Keratinocyte (primary cell): ENCODE measurements around the gene ARFGEF3.

Experiments used
- EZH2 ChIP-seq: IDR thresholded peaks from one replicate; pipeline ENCODE4 v1.6.1; 2012; ENCODE audit warnings: inconsistent platforms, mild to moderate bottlenecking, low read length, moderate library complexity
- TF ChIP-seq, protein P1 (sequence below), 3 experiments: IDR thresholded peaks in 1 of 3; conservative IDR thresholded peaks in 1 of 3; optimal IDR thresholded peaks in 1 of 3; 2 replicates in 2 of 3; 3 replicates in 1 of 3; pipeline versions ENCODE3 to v1.5.1; 2011; ENCODE audit warnings: low read length in 3 of 3, mild to moderate bottlenecking in 3 of 3, moderate library complexity in 2 of 3, control low read depth in 1 of 3, inconsistent platforms in 1 of 3; ENCODE audit not compliant: insufficient read depth in 2 of 3; ENCODE audit errors: extremely low read depth in 1 of 3

DNA sequence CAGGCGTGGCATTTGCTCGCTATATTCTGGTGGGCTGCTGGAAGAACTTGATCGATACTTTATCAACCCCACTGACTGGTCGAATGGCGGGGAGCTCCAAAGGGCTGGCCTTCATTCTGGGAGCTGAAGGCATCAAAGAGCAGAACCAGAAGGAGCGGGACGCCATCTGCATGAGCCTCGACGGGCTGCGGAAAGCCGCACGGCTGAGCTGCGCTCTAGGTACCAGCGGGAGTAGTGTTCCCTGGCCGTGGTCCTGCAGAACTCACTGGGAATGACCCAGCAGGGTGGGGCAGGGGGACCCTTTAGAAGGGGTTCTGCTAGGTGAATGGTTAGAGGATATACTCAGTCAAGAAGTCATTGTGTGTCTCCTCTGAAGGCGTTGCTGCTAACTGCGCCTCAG, 125.0 kb downstream of the ARFGEF3 start:
- TF ChIP-seq, protein P1, sequence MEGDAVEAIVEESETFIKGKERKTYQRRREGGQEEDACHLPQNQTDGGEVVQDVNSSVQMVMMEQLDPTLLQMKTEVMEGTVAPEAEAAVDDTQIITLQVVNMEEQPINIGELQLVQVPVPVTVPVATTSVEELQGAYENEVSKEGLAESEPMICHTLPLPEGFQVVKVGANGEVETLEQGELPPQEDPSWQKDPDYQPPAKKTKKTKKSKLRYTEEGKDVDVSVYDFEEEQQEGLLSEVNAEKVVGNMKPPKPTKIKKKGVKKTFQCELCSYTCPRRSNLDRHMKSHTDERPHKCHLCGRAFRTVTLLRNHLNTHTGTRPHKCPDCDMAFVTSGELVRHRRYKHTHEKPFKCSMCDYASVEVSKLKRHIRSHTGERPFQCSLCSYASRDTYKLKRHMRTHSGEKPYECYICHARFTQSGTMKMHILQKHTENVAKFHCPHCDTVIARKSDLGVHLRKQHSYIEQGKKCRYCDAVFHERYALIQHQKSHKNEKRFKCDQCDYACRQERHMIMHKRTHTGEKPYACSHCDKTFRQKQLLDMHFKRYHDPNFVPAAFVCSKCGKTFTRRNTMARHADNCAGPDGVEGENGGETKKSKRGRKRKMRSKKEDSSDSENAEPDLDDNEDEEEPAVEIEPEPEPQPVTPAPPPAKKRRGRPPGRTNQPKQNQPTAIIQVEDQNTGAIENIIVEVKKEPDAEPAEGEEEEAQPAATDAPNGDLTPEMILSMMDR (optimal IDR thresholded peaks at IDR 0.05 in 1 of 3, IDR thresholded peaks at IDR 0.05 in 1 of 3, conservative IDR thresholded peaks at IDR 0.05 in 1 of 3; ENCODE audit: extremely low read depth in 1 of 3, insufficient read depth in 2 of 3, low read length in 3 of 3) = no peak
- no peak for TF ChIP-seq EZH2
